ENCODE results near the gene APLP2.

GRCh38 chr11:130040281-130040940 lies 29.3 kb upstream of the APLP2 start:
- TF ChIP-seq CTCF (IDR thresholded peaks at IDR 0.05): no peak
- no peak for TF ChIP-seq POLR2A (IDR thresholded peaks at IDR 0.05)

Measured in testis (tissue), 2 donors.